SK-N-SH (cell line): ENCODE data around the gene MYL6B. TPM values are rescaled to one million over a fixed set of nuclear protein-coding genes. Genes with fewer than 3 reads are reported as not detected.

ENCODE experiments used
- CTCF ChIA-PET: fragments of 300-600, 350-600 bp; formaldehyde crosslinking; extraction: SDS; loops from one replicate; lab custom pipeline; 2021; lab: Yijun Ruan, JAX
- POLR2A ChIA-PET: fragments of 350-600 bp; sonication (Branson Sonifier 250); formaldehyde crosslinking; extraction: SDS; loops from one replicate; lab custom pipeline; 2020; ENCODE audit warnings: antibody characterized with exemption, inconsistent platforms; lab: Yijun Ruan, JAX
- DNase-seq: peaks from one replicate; pipeline ENCODE4 v3.0.0; 2012
- H2AFZ ChIP-seq: fragments of 200-600 bp; sonication (generic); 2 replicates; pipeline ENCODE4 v1.8.1; 2016; ENCODE audit warnings: antibody characterized with exemption, mild to moderate bottlenecking, low read depth
- H3F3A ChIP-seq: fragments of 200-600 bp; sonication (generic); replicated peaks from 2 replicates; pipeline ENCODE3; 2016; ENCODE audit warnings: antibody characterized with exemption, mild to moderate bottlenecking; ENCODE audit not compliant: insufficient read depth
- H3K27ac ChIP-seq, 2 experiments: fragments of 200-500 bp in 1 of 2; fragments of 200-600 bp in 1 of 2; sonication (Bioruptor generic) in 1 of 2; sonication (generic), shearing (Covaris generic) in 1 of 2; 2 replicates each; pipeline versions ENCODE4 v1.5.1 to v1.6.1; 2014 to 2016; ENCODE audit warnings: low read depth in 2 of 2, inconsistent platforms in 1 of 2, low read length in 1 of 2, mild to moderate bottlenecking in 1 of 2, mixed read lengths in 1 of 2
- H3K27me3 ChIP-seq: fragments of 200-600 bp; sonication (generic), shearing (Covaris generic); 2 replicates; pipeline ENCODE4 v1.6.1; 2016; ENCODE audit warnings: mixed run types; ENCODE audit not compliant: insufficient read depth
- H3K36me3 ChIP-seq, 2 experiments: fragments of 200-500 bp in 1 of 2; fragments of 200-600 bp in 1 of 2; sonication (Bioruptor generic) in 1 of 2; sonication (generic) in 1 of 2; replicated peaks in 1 of 2; 2 replicates each; pipeline versions ENCODE3 to v1.5.1; 2014 to 2016; ENCODE audit warnings: low read length in 1 of 2, mild to moderate bottlenecking in 1 of 2; ENCODE audit not compliant: insufficient read depth in 2 of 2, control insufficient read depth in 1 of 2
- H3K4me1 ChIP-seq, 2 experiments: fragments of 200-500 bp in 1 of 2; fragments of 200-600 bp in 1 of 2; sonication (Bioruptor generic) in 1 of 2; sonication (generic), shearing (Covaris generic) in 1 of 2; 2 replicates each; pipeline versions ENCODE4 v1.5.1 to v1.6.1; 2014 to 2016; ENCODE audit warnings: low read depth in 1 of 2, low read length in 1 of 2, mixed run types in 1 of 2; ENCODE audit not compliant: insufficient read depth in 2 of 2, control insufficient read depth in 1 of 2
- H3K4me2 ChIP-seq: fragments of 200-600 bp; sonication (generic), shearing (Covaris generic); 2 replicates; pipeline ENCODE4 v1.6.1; 2017; ENCODE audit warnings: mixed run types
- H3K4me3 ChIP-seq, 2 experiments: fragments of 200-500 bp in 1 of 2; fragments of 200-600 bp in 1 of 2; sonication (Bioruptor generic) in 1 of 2; sonication (generic), shearing (Covaris generic) in 1 of 2; 2 replicates each; pipeline versions ENCODE4 v1.5.1 to v1.8.1; 2014 to 2016; ENCODE audit warnings: low read depth in 2 of 2, inconsistent platforms in 1 of 2, low read length in 1 of 2, mild to moderate bottlenecking in 1 of 2, mixed read lengths in 1 of 2, moderate library complexity in 1 of 2
- H3K79me2 ChIP-seq: fragments of 200-600 bp; sonication (generic); 2 replicates; pipeline ENCODE4 v1.8.1; 2017; ENCODE audit warnings: mild to moderate bottlenecking; ENCODE audit not compliant: insufficient read depth
- H3K9ac ChIP-seq: fragments of 200-600 bp; sonication (generic); 2 replicates; pipeline ENCODE4 v1.6.1; 2017; ENCODE audit warnings: mixed run types
- H3K9me2 ChIP-seq: fragments of 200-600 bp; sonication (generic); 2 replicates; pipeline ENCODE4 v1.6.1; 2017; ENCODE audit warnings: mixed run types
- H3K9me3 ChIP-seq: fragments of 200-600 bp; sonication (generic); 2 replicates; pipeline ENCODE4 v1.6.1; 2017; ENCODE audit warnings: mixed run types, mild to moderate bottlenecking, moderate library complexity
- H4K20me1 ChIP-seq: fragments of 200-600 bp; sonication (generic); 2 replicates; pipeline ENCODE4 v1.6.1; 2017; ENCODE audit warnings: mild to moderate bottlenecking, mixed run types; ENCODE audit not compliant: insufficient read depth
- CHD2 ChIP-seq: fragments of 150-350 bp; IDR thresholded peaks from 2 replicates; pipeline ENCODE4 v1.6.1; 2018; ENCODE audit warnings: low read length; ENCODE audit not compliant: partially characterized antibody
- CTCF ChIP-seq: fragments of 200-600 bp; sonication (generic); IDR thresholded peaks from 2 replicates; pipeline ENCODE4 v1.6.1; 2017; ENCODE audit warnings: antibody characterized with exemption, mild to moderate bottlenecking, moderate library complexity
- ELF1 ChIP-seq: IDR thresholded peaks from 2 replicates; pipeline ENCODE4 v1.4.0; 2012
- FOXJ3 ChIP-seq: sonication (generic); formaldehyde crosslinking; IDR thresholded peaks from 2 replicates; pipeline ENCODE4 v1.5.1; 2020; ENCODE audit warnings: mild to moderate bottlenecking, missing genetic modification reagents
- GABPA ChIP-seq: IDR thresholded peaks from 2 replicates; pipeline ENCODE4 v1.4.0; 2012; ENCODE audit warnings: low read depth, mild to moderate bottlenecking
- GATA2 ChIP-seq: sonication (generic); formaldehyde crosslinking; IDR thresholded peaks from 2 replicates; pipeline ENCODE4 v1.5.0; 2020; ENCODE audit warnings: mild to moderate bottlenecking, missing genetic modification reagents
- IRF3 ChIP-seq: fragments of 150-350 bp; IDR thresholded peaks from 2 replicates; pipeline ENCODE4 v1.6.1; 2016; ENCODE audit warnings: mild to moderate bottlenecking, low read depth, low read length
- JUND ChIP-seq: IDR thresholded peaks from 2 replicates; pipeline ENCODE4 v1.4.0; 2012
- NRF1 ChIP-seq: IDR thresholded peaks from 2 replicates; pipeline ENCODE4 v1.6.1; 2012; ENCODE audit warnings: low read depth, mild to moderate bottlenecking, low read length
- POLR2AphosphoS5 ChIP-seq: IDR thresholded peaks from 2 replicates; pipeline ENCODE4 v1.6.1; 2012; ENCODE audit warnings: low read depth, low read length
- RAD21 ChIP-seq: IDR thresholded peaks from 2 replicates; pipeline ENCODE4 v1.6.1; 2012; ENCODE audit warnings: mild to moderate bottlenecking, low read length
- RFX5 ChIP-seq: IDR thresholded peaks from 2 replicates; pipeline ENCODE4 v1.6.1; 2012; ENCODE audit warnings: mild to moderate bottlenecking, improper control_type of control experiment, low read length
- SIN3A ChIP-seq: IDR thresholded peaks from 2 replicates; pipeline ENCODE4 v1.6.1; 2012; ENCODE audit warnings: low read depth, mild to moderate bottlenecking, low read length, moderate library complexity, borderline replicate concordance
- TCF12 ChIP-seq: IDR thresholded peaks from 2 replicates; pipeline ENCODE4 v1.4.0; 2012
- USF2 ChIP-seq: fragments of 150-350 bp; IDR thresholded peaks from 2 replicates; pipeline ENCODE4 v1.6.1; 2017; ENCODE audit warnings: antibody characterized with exemption, low read length, low read depth, borderline replicate concordance
- WGBS: methylation state at CpG from one replicate; pipeline ENCODE4 v1.1.6; 2017; ENCODE audit warnings: low lambda C conversion rate; 5-methylcytosine and 5-hydroxymethylcytosine counted together
- polyA plus RNA-seq, 3 experiments: library from polyadenylated mRNA; depleted of rRNA; stranded (reverse); fragments of >200 nt; gene quantifications; 2 replicates each; pipeline ENCODE4 v1.2.3, GENCODE V29; 2012
- TF ChIP-seq, protein P1 (sequence below): IDR thresholded peaks from 2 replicates; pipeline ENCODE4 v1.4.0; 2012; ENCODE audit warnings: low read depth
- TF ChIP-seq, protein P2 (sequence below): IDR thresholded peaks from 2 replicates; pipeline ENCODE4 v1.4.0; 2012; ENCODE audit warnings: low read depth, borderline replicate concordance
- TF ChIP-seq, protein P3 (sequence below): IDR thresholded peaks from 2 replicates; pipeline ENCODE4; 2012

The MYL6B gene
- polyA plus RNA-seq, 1 of the 3 experiments (the other 2 are of a cell fraction), result 234 TPM

DNA sequence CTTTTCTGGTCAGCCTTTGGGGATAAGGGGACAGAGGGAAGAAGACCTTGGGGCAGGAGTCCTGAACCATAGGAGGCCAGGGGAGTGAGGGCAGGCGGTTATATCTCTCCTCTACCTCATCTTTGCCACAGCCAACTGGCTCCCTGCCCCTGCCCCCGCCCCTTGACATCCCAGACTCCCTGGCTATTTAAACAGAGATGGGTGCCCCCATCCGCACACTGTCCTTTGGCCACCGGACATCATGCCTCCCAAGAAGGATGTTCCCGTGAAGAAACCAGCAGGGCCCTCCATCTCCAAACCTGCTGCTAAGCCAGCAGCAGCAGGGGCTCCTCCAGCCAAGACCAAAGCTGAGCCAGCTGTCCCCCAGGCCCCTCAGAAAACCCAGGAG lies 1.3 kb downstream of the MYL6B start:
- Histone ChIP-seq H3K27ac (no peak overlapping the region), H3K79me2 (peaks cover 41% of the 10 kb centered on the region), H2AFZ (no peak overlapping the region), H4K20me1 (no peaks in the 10 kb centered on the region), H3K9me2 (no peaks in the 10 kb centered on the region), H3K36me3 (peaks cover 6 to 9% of the 10 kb centered on the region in 2 experiments), H3F3A (peaks cover 25% of the 10 kb centered on the region), H3K4me3 (peak overlapping the region; percentile 62 to 87; a peak in 3 of 4 replicates), H3K9me3 (no peaks in the 10 kb centered on the region), H3K4me1 (peaks cover 23 to 25% of the 10 kb centered on the region in 2 experiments; a peak in 3 of 4 replicates), H3K27me3 (no peaks in the 10 kb centered on the region), H3K4me2 (peak overlapping the region; percentile 95), H3K9ac (peak overlapping the region; percentile 82; the same call in 1 of the 2 replicates)
- TF ChIP-seq POLR2AphosphoS5 (no peak), TCF12 (no peak), IRF3 (no peak), ELF1 (no peak), RFX5 (no peak), JUND (no peak), USF2 (no peak), CTCF (no peak), GATA2 (CRISPR knock-in tag) (no peak), FOXJ3 (CRISPR knock-in tag) (no peak), NRF1 (no peak), RAD21 (no peak), CHD2 (no peak), GABPA (no peak), SIN3A (no peak)
- TF ChIP-seq, protein P1, sequence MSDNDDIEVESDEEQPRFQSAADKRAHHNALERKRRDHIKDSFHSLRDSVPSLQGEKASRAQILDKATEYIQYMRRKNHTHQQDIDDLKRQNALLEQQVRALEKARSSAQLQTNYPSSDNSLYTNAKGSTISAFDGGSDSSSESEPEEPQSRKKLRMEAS, result no peak
- TF ChIP-seq, protein P2, sequence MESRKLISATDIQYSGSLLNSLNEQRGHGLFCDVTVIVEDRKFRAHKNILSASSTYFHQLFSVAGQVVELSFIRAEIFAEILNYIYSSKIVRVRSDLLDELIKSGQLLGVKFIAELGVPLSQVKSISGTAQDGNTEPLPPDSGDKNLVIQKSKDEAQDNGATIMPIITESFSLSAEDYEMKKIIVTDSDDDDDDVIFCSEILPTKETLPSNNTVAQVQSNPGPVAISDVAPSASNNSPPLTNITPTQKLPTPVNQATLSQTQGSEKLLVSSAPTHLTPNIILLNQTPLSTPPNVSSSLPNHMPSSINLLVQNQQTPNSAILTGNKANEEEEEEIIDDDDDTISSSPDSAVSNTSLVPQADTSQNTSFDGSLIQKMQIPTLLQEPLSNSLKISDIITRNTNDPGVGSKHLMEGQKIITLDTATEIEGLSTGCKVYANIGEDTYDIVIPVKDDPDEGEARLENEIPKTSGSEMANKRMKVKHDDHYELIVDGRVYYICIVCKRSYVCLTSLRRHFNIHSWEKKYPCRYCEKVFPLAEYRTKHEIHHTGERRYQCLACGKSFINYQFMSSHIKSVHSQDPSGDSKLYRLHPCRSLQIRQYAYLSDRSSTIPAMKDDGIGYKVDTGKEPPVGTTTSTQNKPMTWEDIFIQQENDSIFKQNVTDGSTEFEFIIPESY, result no peak
- TF ChIP-seq, protein P3, sequence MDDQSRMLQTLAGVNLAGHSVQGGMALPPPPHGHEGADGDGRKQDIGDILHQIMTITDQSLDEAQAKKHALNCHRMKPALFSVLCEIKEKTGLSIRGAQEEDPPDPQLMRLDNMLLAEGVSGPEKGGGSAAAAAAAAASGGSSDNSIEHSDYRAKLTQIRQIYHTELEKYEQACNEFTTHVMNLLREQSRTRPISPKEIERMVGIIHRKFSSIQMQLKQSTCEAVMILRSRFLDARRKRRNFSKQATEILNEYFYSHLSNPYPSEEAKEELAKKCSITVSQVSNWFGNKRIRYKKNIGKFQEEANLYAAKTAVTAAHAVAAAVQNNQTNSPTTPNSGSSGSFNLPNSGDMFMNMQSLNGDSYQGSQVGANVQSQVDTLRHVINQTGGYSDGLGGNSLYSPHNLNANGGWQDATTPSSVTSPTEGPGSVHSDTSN, result no peak
- ChIA-PET POLR2A (no interaction called here), CTCF (interaction anchor here (1.4 to 2.4 kb wide), 2 partner anchors 25 to 36 kb away, joined by 6 to 14 read pairs; partner anchors contain the start of gene SMARCC2)
- 80% methylated on average over 5 of the region's 5 CpGs for WGBS
- no peak for DNase-seq
